H1 (cell line): Measurements from ENCODE around the gene SPOCK2. TPM values are rescaled to one million over a fixed set of nuclear protein-coding genes. Genes with fewer than 3 reads are reported as not detected.

Experiments
- BRCA1 ChIP-seq: IDR thresholded peaks from 2 replicates; pipeline ENCODE4 v1.6.1; 2012; ENCODE audit warnings: low read depth, low read length, improper control_type of control experiment
- RFX5 ChIP-seq: IDR thresholded peaks from 2 replicates; pipeline ENCODE4 v1.6.1; 2011; ENCODE audit warnings: low read depth, low read length, improper control_type of control experiment, borderline replicate concordance
- polyA plus RNA-seq, 7 experiments: library from polyadenylated mRNA; depleted of rRNA in 3 of 7; stranded (reverse) in 5 of 7; unstranded in 2 of 7; fragments of >200 nt in 5 of 7; fragments of 200-250 nt in 2 of 7; gene quantifications; 1 replicate in 5 of 7; 2 replicates in 1 of 7; 4 replicates in 1 of 7; pipeline versions ENCODE4 v1.2.1 to v1.2.3, GENCODE V29; 2011 to 2013; ENCODE audit warnings: missing spikeins in 2 of 7, mixed read lengths in 2 of 7
- total RNA-seq: library from RNA; stranded (reverse); fragmentation: NEBNext Ultra II Directional; extraction: Animal tissue kit (Norgen Biotek cat#: 25700); gene quantifications from 2 replicates; pipeline ENCODE4 v1.2.1, GENCODE V29; 2021

Gene SPOCK2
- total and polyA plus RNA-seq, 2 of the 8 experiments (the other 6 are each of a cell fraction or from before 2014, with no cell fraction given) = 1.5 to 1.9 TPM

GRCh38 chr10:72062382-72062781 is 26.0 kb downstream of the SPOCK2 start (continued):
- TF ChIP-seq RFX5 (no peak), BRCA1 (no peak)
- TF ChIP-seq, all 59 proteins: peak for 0
